SK-N-MC (cell line): Measurements from ENCODE around the gene ERC2.
"Not testable (repeated sequence)": the region's sequence is repeated elsewhere in the genome, so short reads cannot be mapped to it uniquely, and the experiment has no call there.

Experiments used
- DNase-seq: peaks from one replicate; pipeline ENCODE4 v3.0.0-alpha.2; 2011; ENCODE audit warnings: low read depth, low spot score
- H3K27ac ChIP-seq: fragments of 200-600 bp; sonication (generic); 2 replicates; pipeline ENCODE4 v1.5.1; 2016; ENCODE audit warnings: mixed run types
- H3K36me3 ChIP-seq: fragments of 200-600 bp; sonication (generic); 2 replicates; pipeline ENCODE4 v1.6.1; 2017; ENCODE audit warnings: antibody characterized with exemption, low read length, mixed read lengths; ENCODE audit not compliant: insufficient read depth
- H3K4me3 ChIP-seq: fragments of 200-600 bp; sonication (generic); 2 replicates; pipeline ENCODE4 v1.5.1; 2016
- H3K9ac ChIP-seq: fragments of 200-600 bp; sonication (generic); 2 replicates; pipeline ENCODE4 v1.8.0; 2017; ENCODE audit warnings: mixed run types, mixed read lengths; ENCODE audit not compliant: insufficient read length
- H3K9me3 ChIP-seq: fragments of 200-600 bp; sonication (generic); 2 replicates; pipeline ENCODE4 v1.6.1; 2017; ENCODE audit warnings: low read depth, mild to moderate bottlenecking, antibody characterized with exemption, low read length, moderate library complexity, mixed read lengths
- EZH2 ChIP-seq: fragments of 200-600 bp; sonication (generic); IDR thresholded peaks from one replicate; pipeline ENCODE4 v1.6.1; 2017; ENCODE audit warnings: antibody characterized with exemption
- FOXP2 ChIP-seq: optimal IDR thresholded peaks from 2 replicates; pipeline ENCODE3; 2011; ENCODE audit warnings: mild to moderate bottlenecking, moderate library complexity; ENCODE audit not compliant: insufficient read depth; ENCODE audit errors: extremely low read length, control extremely low read depth
- POLR2AphosphoS5 ChIP-seq: IDR thresholded peaks from 2 replicates; pipeline ENCODE4 v1.6.1; 2012; ENCODE audit warnings: mild to moderate bottlenecking, low read depth, low read length, borderline replicate concordance

Gene ERC2

DNA sequence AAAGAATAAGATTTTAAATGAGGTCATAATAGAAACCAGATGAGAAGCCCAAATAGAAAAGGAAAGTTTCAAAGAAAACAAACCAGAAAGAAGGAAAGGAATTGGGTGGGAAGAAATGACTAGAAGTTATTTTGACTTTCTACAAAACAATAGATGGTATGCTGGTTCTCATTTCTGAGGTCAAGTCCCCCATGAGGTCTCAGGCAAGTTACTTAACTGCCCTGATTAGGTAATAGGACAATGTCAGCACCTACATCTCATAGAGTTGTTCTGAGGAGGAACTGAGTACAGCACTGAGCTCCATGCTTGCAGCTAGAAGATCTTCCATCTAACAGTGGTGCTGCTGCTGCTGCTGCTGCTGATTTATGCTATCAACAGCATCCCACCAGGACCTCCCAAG is 185.9 kb downstream of the ERC2 start:
- Histone ChIP-seq H3K36me3 (no peaks in the 10 kb centered on the region), H3K27ac (no peak overlapping the region), H3K9me3 (no peaks in the 10 kb centered on the region), H3K4me3 (no peak overlapping the region), H3K9ac (no peak overlapping the region)
- no peak for TF ChIP-seq EZH2
- TF ChIP-seq POLR2AphosphoS5: no peak
- no peak for TF ChIP-seq FOXP2
- DNase-seq: no peak

DNA sequence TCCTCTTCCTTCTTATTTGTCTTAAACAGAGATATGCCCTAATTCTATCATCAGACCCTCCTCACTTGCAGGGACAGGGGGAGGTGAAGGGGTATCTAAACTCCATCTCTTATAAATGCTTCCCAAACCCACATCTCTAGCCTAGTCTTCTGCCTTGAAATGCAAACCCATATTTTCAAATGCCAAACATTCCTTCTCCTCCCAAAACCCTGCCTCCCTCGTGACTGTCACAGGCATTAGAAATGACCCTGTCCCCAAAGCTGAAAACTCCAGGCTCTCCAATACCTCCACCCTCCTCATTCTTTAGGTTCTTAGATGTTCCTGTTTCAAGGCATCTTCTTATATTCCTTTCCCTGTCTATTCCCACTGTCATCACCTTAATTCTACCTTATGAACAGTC is 191.0 kb downstream of the ERC2 start:
- TF ChIP-seq FOXP2 (no peak), POLR2AphosphoS5 (no peak), EZH2 (no peak)
- Histone ChIP-seq H3K27ac (no peak overlapping the region), H3K36me3 (no peaks in the 10 kb centered on the region), H3K9ac (no peak overlapping the region), H3K9me3 (no peaks in the 10 kb centered on the region), H3K4me3 (no peak overlapping the region)
- DNase-seq: no peak

- Histone ChIP-seq H3K9ac (no peak overlapping the region), H3K36me3 (no peaks in the 10 kb centered on the region), H3K9me3 (no peaks in the 10 kb centered on the region), H3K27ac (no peak overlapping the region), H3K4me3 (no peak overlapping the region)
- TF ChIP-seq EZH2: no peak
- no peak for TF ChIP-seq POLR2AphosphoS5
- no peak for TF ChIP-seq FOXP2
- no peak for DNase-seq
Measured at GRCh38 chr3:56275120-56275519, 193.1 kb downstream of the ERC2 start.

- Histone ChIP-seq H3K9me3 (no peaks in the 10 kb centered on the region), H3K36me3 (no peaks in the 10 kb centered on the region), H3K4me3 (no peak overlapping the region), H3K27ac (no peak overlapping the region), H3K9ac (no peak overlapping the region)
- DNase-seq: no peak
- no peak for TF ChIP-seq POLR2AphosphoS5
- TF ChIP-seq FOXP2: no peak
- no peak for TF ChIP-seq EZH2
Measured at GRCh38 chr3:56269755-56270535, 198.3 kb downstream of the ERC2 start.

GRCh38 chr3:56268616-56269383 is 199.5 kb downstream of the ERC2 start:
- DNase-seq: no peak
- H3K9me3 ChIP-seq: no peaks in the 10 kb centered on the region
- H3K36me3 ChIP-seq: no peaks in the 10 kb centered on the region
- H3K27ac ChIP-seq: no peak overlapping the region
- H3K4me3 ChIP-seq: no peak overlapping the region
- no peak for TF ChIP-seq FOXP2
- TF ChIP-seq EZH2: no peak
- no peak for TF ChIP-seq POLR2AphosphoS5
- no peak overlapping the region for H3K9ac ChIP-seq

DNA sequence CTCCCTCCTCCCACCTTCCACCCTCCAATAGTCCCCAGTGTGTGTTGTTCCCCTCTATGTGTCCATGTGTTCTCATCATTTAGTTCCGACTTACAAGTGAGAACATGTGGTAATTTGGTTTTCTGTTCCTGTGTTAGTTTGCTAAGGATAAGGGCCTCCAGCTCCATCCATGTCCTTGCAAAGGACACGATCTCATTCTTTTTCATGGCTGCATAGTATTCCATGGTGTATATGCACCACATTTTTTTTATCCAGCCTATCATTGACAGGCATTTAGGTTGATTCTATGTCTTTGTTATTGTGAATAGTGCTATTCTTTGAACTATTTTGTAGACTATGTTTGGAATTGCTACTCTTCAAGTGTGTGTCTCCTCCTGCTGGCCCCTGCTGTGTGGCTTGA is 206.4 kb downstream of the ERC2 start:
- not testable (repeated sequence) for H3K27ac ChIP-seq, H3K9me3 ChIP-seq, H3K36me3 ChIP-seq, DNase-seq, H3K9ac ChIP-seq, H3K4me3 ChIP-seq

GRCh38 chr3:56260262-56260661 is 208.0 kb downstream of the ERC2 start:
- no peaks in the 10 kb centered on the region for H3K9me3 ChIP-seq
- no peak overlapping the region for H3K27ac ChIP-seq
- no peak for DNase-seq
- TF ChIP-seq FOXP2 (no peak), POLR2AphosphoS5 (no peak), EZH2 (no peak)
- no peaks in the 10 kb centered on the region for H3K36me3 ChIP-seq
- no peak overlapping the region for H3K4me3 ChIP-seq
- no peak overlapping the region for H3K9ac ChIP-seq

DNA sequence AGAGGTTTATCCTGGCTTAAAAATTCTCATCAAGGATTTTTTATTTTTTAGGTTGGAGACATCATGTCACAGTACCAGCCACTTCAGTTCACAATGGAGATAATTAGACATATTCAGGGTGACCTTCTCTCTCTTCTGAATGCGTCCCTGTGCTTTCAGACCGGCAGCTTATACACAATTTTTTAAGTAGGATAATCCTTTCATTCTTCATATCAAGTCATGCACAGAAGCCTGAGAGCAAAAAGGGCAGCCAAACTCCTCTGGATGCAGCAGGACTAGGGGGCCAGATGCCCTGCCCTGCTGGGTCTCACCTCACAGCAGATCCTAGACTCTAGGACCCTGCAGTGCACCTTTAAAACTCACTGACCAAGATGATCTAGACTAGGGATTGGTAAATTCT is 210.4 kb downstream of the ERC2 start:
- Histone ChIP-seq H3K36me3 (no peaks in the 10 kb centered on the region), H3K4me3 (no peak overlapping the region), H3K27ac (no peak overlapping the region), H3K9me3 (no peaks in the 10 kb centered on the region), H3K9ac (no peak overlapping the region)
- no peak for DNase-seq
- TF ChIP-seq POLR2AphosphoS5 (no peak), EZH2 (no peak), FOXP2 (no peak)

- H3K9ac ChIP-seq: no peak overlapping the region
- no peak for DNase-seq
- H3K27ac ChIP-seq: no peak overlapping the region
- H3K36me3 ChIP-seq: no peaks in the 10 kb centered on the region
- no peaks in the 10 kb centered on the region for H3K9me3 ChIP-seq
- TF ChIP-seq FOXP2 (no peak), EZH2 (no peak), POLR2AphosphoS5 (no peak)
- H3K4me3 ChIP-seq: no peak overlapping the region
Measured at GRCh38 chr3:56254835-56255234, 213.4 kb downstream of the ERC2 start.
